Ishikawa (cell line): ENCODE measurements around the gene BIRC7.

Experiments used
- CEBPB ChIP-seq: IDR thresholded peaks from 2 replicates; pipeline ENCODE4 v1.6.1; 2012
- CREB1 ChIP-seq: IDR thresholded peaks from 2 replicates; pipeline ENCODE4 v1.6.1; 2012; ENCODE audit warnings: low read depth
- EGR1 ChIP-seq: IDR thresholded peaks from 2 replicates; pipeline ENCODE4 v1.6.1; 2012
- EP300 ChIP-seq: IDR thresholded peaks from 2 replicates; pipeline ENCODE4 v1.6.1; 2012; ENCODE audit warnings: borderline replicate concordance
- FOXM1 ChIP-seq: IDR thresholded peaks from 2 replicates; pipeline ENCODE4 v1.6.1; 2012; ENCODE audit warnings: low read depth, borderline replicate concordance
- NFIC ChIP-seq: IDR thresholded peaks from 2 replicates; pipeline ENCODE4 v1.6.1; 2012
- RAD21 ChIP-seq: IDR thresholded peaks from 2 replicates; pipeline ENCODE4 v1.6.1; 2012; ENCODE audit warnings: low read depth
- TAF1 ChIP-seq: IDR thresholded peaks from 2 replicates; pipeline ENCODE4 v1.6.1; 2012; ENCODE audit warnings: low read depth, mild to moderate bottlenecking
- TCF12 ChIP-seq: IDR thresholded peaks from 2 replicates; pipeline ENCODE4 v1.6.1; 2012; ENCODE audit warnings: low read depth
- TEAD4 ChIP-seq: IDR thresholded peaks from 2 replicates; pipeline ENCODE4 v1.6.1; 2012
- YY1 ChIP-seq: IDR thresholded peaks from 2 replicates; pipeline ENCODE4 v1.6.1; 2012; ENCODE audit warnings: low read depth
- ZBTB7A ChIP-seq: IDR thresholded peaks from 2 replicates; pipeline ENCODE4 v1.6.1; 2012; ENCODE audit warnings: low read depth
- TF ChIP-seq, protein P1 (sequence below): IDR thresholded peaks from 2 replicates; pipeline ENCODE4 v1.6.1; 2012
- TF ChIP-seq, protein P2 (sequence below): IDR thresholded peaks from 2 replicates; pipeline ENCODE4 v1.6.1; 2012
- TF ChIP-seq, protein P3 (sequence below): IDR thresholded peaks from 2 replicates; pipeline ENCODE4 v1.6.1; 2012; ENCODE audit warnings: low read depth, mild to moderate bottlenecking

BIRC7 gene

DNA sequence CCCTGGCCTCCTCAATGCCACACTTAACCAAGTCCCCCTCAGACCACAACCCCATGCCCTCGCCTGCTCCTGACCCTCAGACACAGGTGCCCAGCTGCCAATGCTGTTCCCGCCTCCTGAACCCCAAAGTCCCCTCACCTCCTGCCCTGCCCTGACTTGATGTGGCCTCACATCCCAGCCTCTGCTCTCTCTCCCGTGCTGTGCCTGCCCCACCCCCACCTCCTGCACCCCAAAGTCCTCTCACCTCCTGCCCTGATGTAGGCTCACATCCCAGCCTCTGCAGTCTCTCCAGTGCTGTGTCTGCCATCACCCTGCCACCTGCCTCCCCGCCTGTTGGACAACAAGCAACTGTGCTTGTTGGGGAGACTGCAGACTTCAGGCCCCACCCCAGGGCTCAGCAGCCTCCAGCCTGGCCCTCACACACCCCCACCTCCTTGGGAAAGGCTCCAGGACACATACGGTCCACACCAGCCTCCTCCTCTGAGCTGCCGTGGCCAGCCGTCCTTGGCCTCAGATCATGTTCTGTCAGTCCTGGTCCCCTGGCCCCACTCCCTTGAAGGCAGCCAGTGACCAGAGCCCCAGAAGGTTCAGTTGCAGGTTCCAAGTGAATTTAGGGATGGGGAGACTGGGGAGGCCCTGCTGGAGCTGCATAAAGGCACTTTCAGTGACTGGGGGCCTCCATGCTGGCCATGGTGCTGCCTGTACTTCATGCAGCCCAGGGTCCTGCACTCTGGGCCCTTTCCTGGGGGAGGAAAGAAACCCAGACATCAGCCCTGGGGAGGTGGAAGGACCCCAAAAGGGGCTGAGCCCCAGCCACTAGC, 48.2 kb upstream of the BIRC7 start:
- TF ChIP-seq, protein P1, sequence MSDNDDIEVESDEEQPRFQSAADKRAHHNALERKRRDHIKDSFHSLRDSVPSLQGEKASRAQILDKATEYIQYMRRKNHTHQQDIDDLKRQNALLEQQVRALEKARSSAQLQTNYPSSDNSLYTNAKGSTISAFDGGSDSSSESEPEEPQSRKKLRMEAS, result no peak
- TF ChIP-seq, protein P2, sequence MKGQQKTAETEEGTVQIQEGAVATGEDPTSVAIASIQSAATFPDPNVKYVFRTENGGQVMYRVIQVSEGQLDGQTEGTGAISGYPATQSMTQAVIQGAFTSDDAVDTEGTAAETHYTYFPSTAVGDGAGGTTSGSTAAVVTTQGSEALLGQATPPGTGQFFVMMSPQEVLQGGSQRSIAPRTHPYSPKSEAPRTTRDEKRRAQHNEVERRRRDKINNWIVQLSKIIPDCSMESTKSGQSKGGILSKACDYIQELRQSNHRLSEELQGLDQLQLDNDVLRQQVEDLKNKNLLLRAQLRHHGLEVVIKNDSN, result no peak
- no peak for TF ChIP-seq YY1
- TF ChIP-seq CREB1, result no peak
- TF ChIP-seq ZBTB7A, result no peak
- no peak for TF ChIP-seq EGR1
- no peak for TF ChIP-seq TCF12
- TF ChIP-seq RAD21, result no peak
- TF ChIP-seq, protein P3, sequence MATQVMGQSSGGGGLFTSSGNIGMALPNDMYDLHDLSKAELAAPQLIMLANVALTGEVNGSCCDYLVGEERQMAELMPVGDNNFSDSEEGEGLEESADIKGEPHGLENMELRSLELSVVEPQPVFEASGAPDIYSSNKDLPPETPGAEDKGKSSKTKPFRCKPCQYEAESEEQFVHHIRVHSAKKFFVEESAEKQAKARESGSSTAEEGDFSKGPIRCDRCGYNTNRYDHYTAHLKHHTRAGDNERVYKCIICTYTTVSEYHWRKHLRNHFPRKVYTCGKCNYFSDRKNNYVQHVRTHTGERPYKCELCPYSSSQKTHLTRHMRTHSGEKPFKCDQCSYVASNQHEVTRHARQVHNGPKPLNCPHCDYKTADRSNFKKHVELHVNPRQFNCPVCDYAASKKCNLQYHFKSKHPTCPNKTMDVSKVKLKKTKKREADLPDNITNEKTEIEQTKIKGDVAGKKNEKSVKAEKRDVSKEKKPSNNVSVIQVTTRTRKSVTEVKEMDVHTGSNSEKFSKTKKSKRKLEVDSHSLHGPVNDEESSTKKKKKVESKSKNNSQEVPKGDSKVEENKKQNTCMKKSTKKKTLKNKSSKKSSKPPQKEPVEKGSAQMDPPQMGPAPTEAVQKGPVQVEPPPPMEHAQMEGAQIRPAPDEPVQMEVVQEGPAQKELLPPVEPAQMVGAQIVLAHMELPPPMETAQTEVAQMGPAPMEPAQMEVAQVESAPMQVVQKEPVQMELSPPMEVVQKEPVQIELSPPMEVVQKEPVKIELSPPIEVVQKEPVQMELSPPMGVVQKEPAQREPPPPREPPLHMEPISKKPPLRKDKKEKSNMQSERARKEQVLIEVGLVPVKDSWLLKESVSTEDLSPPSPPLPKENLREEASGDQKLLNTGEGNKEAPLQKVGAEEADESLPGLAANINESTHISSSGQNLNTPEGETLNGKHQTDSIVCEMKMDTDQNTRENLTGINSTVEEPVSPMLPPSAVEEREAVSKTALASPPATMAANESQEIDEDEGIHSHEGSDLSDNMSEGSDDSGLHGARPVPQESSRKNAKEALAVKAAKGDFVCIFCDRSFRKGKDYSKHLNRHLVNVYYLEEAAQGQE, result no peak
- no peak for TF ChIP-seq FOXM1
- no peak for TF ChIP-seq EP300
- no peak for TF ChIP-seq TEAD4
- no peak for TF ChIP-seq TAF1

DNA sequence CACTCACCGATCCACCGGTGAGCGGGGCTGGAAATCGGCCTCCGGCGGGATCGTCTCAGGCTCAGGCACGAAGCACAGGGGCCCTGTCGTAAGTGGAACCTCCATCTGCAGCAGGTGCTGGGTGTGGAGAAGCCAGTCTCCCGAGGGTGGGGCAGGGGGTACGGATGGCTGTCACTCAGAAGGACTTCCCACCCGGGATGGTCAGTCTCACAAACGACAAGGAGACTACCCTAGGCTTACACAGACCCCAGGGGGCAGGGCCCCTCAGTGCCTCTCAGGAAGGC, 47.6 kb upstream of the BIRC7 start:
- TF ChIP-seq, protein P3, result no peak
- TF ChIP-seq TEAD4 (no peak), EP300 (no peak), TCF12 (no peak), RAD21 (no peak), CEBPB (no peak), EGR1 (no peak), NFIC (no peak), CREB1 (no peak), ZBTB7A (no peak), TAF1 (no peak)
- TF ChIP-seq, protein P2, result no peak
- TF ChIP-seq, protein P1, result no peak

DNA sequence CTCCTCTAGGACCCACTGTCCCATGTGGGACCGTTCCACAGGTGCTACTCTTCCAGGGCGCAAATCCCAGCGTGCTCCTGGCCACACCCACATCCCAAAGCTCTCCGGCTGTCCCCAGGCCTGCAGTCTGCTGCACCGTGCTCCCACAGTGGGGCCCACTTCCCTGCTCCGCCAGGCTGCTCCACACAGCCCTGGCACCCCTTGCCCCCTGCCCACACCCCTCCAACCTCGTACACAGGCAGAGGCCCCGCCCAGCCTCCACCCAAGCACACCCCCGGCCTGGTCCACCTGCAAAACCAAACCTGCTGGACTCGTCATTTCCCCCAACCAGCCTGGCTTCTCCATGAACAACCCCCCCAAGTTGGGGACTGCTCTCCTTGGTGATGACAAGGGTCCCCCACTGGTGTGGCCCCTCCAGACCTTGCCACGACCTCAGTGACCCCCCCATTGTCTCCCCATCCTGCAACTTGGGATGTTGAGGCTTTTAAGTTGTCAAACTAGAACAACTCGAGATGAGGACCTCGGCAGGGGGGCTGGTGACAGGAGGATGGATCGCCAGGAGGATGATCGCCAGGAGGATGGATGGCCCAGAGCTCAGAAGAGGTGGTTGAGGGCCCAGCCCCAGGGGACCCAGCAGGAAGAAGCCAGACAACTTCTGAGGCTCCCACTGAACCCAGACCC, 46.9 kb upstream of the BIRC7 start:
- TF ChIP-seq TEAD4 (no peak), EP300 (no peak), FOXM1 (no peak), CREB1 (no peak), YY1 (no peak), CEBPB (no peak), RAD21 (no peak), TCF12 (no peak), EGR1 (no peak), NFIC (no peak), TAF1 (no peak), ZBTB7A (no peak)
- TF ChIP-seq, protein P1, result no peak
- TF ChIP-seq, protein P2, result no peak
- TF ChIP-seq, protein P3, result no peak
